ENCODE data around the gene TATDN3. TPM values are rescaled to one million over a fixed set of nuclear protein-coding genes. Genes with fewer than 3 reads are reported as not detected.
A peak's percentile ranks its signal among the peaks of the same experiment; 100 is the strongest.

The TATDN3 gene
- polyA plus RNA-seq, 1 donor (not counting 4 experiments of a cell fraction or from before 2014, with no cell fraction given) = 11.6 TPM

- DNase-seq (ENCODE audit: low read depth, low spot score) (no peak), FAIRE-seq (no peak)
- H3K9me1 ChIP-seq (ENCODE audit: control insufficient read depth, extremely low read depth, insufficient read depth, low read length) = no peaks in the 10 kb centered on the region
- H3K4me2 ChIP-seq (ENCODE audit: control insufficient read depth, extremely low read depth, insufficient read depth, low read depth, low read length) = peak overlapping the region; percentile 79
- H3K36me3 ChIP-seq (ENCODE audit: control insufficient read depth in 2 of 2, extremely low read depth in 1 of 2, insufficient read depth in 2 of 2, low read length in 2 of 2) = no peaks in the 10 kb centered on the region
- dilution Hi-C loops (cut with MboI; ENCODE audit: extremely low pct_ligation_motif_present, low sequenced_read_pairs) = no loop called here
- peaks cover 13% of the 10 kb centered on the region for H3K79me2 ChIP-seq (ENCODE audit: control insufficient read depth, insufficient read depth, low read length)
- H2AFZ ChIP-seq (ENCODE audit: control insufficient read depth, low read length) = peak overlapping the region; percentile 95
- H3K9me3 ChIP-seq (ENCODE audit: control insufficient read depth, low read depth, low read length) = no peaks in the 10 kb centered on the region
- H3K4me3 ChIP-seq (ENCODE audit: control insufficient read depth in 2 of 3, extremely low read depth in 1 of 3, insufficient read depth in 2 of 3, low read depth in 1 of 3, low read length in 3 of 3) = peak overlapping the region; percentile 90 to 100 (median 96)
- no peak for TF ChIP-seq CTCF (optimal IDR thresholded peaks at IDR 0.05 in 1 of 3, IDR thresholded peaks at IDR 0.05 in 1 of 3, conservative IDR thresholded peaks at IDR 0.05 in 1 of 3; ENCODE audit: extremely low read depth in 1 of 3, insufficient read depth in 2 of 3, low read length in 3 of 3)
- no peaks in the 10 kb centered on the region for H4K20me1 ChIP-seq (ENCODE audit: control insufficient read depth, extremely low read depth, insufficient read depth, low read length)
- peak overlapping the region; percentile 95 for H3K9ac ChIP-seq (ENCODE audit: control insufficient read depth, extremely low read depth, insufficient read depth, low read length)
- H3K4me1 ChIP-seq (ENCODE audit: control insufficient read depth, extremely low read depth, insufficient read depth, low read length) = peaks cover 7% of the 10 kb centered on the region
- no peaks in the 10 kb centered on the region for H3K27me3 ChIP-seq (ENCODE audit: control insufficient read depth, extremely low read depth, insufficient read depth, low read length)
- peak overlapping the region; percentile 91 for H3K27ac ChIP-seq (ENCODE audit: control insufficient read depth, insufficient read depth, low read length)
These were observed 758 bp downstream of the TATDN3 start for GRCh38 chr1:212792396-212792908.

GRCh38 chr1:212794561-212795014 lies 2.9 kb downstream of the TATDN3 start:
- Histone ChIP-seq H3K9me3 (ENCODE audit: control insufficient read depth, low read depth, low read length) (no peaks in the 10 kb centered on the region), H3K9me1 (ENCODE audit: control insufficient read depth, extremely low read depth, insufficient read depth, low read length) (no peaks in the 10 kb centered on the region), H4K20me1 (ENCODE audit: control insufficient read depth, extremely low read depth, insufficient read depth, low read length) (no peaks in the 10 kb centered on the region), H3K4me1 (ENCODE audit: control insufficient read depth, extremely low read depth, insufficient read depth, low read length) (peaks cover 7% of the 10 kb centered on the region), H2AFZ (ENCODE audit: control insufficient read depth, low read length) (no peak overlapping the region), H3K36me3 (ENCODE audit: control insufficient read depth in 2 of 2, extremely low read depth in 1 of 2, insufficient read depth in 2 of 2, low read length in 2 of 2) (peaks cover 0 to 7% of the 10 kb centered on the region in 2 experiments), H3K27me3 (ENCODE audit: control insufficient read depth, extremely low read depth, insufficient read depth, low read length) (no peaks in the 10 kb centered on the region), H3K4me2 (ENCODE audit: control insufficient read depth, extremely low read depth, insufficient read depth, low read depth, low read length) (no peak overlapping the region), H3K27ac (ENCODE audit: control insufficient read depth, insufficient read depth, low read length) (no peak overlapping the region), H3K4me3 (ENCODE audit: control insufficient read depth in 2 of 3, extremely low read depth in 1 of 3, insufficient read depth in 2 of 3, low read depth in 1 of 3, low read length in 3 of 3) (no peak overlapping the region), H3K9ac (ENCODE audit: control insufficient read depth, extremely low read depth, insufficient read depth, low read length) (no peak overlapping the region), H3K79me2 (ENCODE audit: control insufficient read depth, insufficient read depth, low read length) (peaks cover 9% of the 10 kb centered on the region)
- FAIRE-seq (no peak), DNase-seq (ENCODE audit: low read depth, low spot score) (no peak)
- dilution Hi-C loops (cut with MboI; ENCODE audit: extremely low pct_ligation_motif_present, low sequenced_read_pairs) = no loop called here
- no peak for TF ChIP-seq CTCF (optimal IDR thresholded peaks at IDR 0.05 in 1 of 3, IDR thresholded peaks at IDR 0.05 in 1 of 3, conservative IDR thresholded peaks at IDR 0.05 in 1 of 3; ENCODE audit: extremely low read depth in 1 of 3, insufficient read depth in 2 of 3, low read length in 3 of 3)
- TF ChIP-seq EZH2 (IDR thresholded peaks at IDR 0.05; ENCODE audit: low read length) = no peak
